GM18868 (cell line): Measurements from ENCODE around the gene IKZF3.
A peak's percentile ranks its signal among the peaks of the same experiment; 100 is the strongest.
"Not testable (repeated sequence)": the region's sequence is repeated elsewhere in the genome, so short reads cannot be mapped to it uniquely, and the experiment has no call there.

Source experiments
- ATAC-seq: cut with Tn5 transposase; IDR thresholded peaks from one replicate; pipeline ENCODE4 v1.9.1; 2021; ENCODE audit warnings: mild to moderate bottlenecking, moderate library complexity; ENCODE audit not compliant: unreplicated experiment

IKZF3 gene

DNA sequence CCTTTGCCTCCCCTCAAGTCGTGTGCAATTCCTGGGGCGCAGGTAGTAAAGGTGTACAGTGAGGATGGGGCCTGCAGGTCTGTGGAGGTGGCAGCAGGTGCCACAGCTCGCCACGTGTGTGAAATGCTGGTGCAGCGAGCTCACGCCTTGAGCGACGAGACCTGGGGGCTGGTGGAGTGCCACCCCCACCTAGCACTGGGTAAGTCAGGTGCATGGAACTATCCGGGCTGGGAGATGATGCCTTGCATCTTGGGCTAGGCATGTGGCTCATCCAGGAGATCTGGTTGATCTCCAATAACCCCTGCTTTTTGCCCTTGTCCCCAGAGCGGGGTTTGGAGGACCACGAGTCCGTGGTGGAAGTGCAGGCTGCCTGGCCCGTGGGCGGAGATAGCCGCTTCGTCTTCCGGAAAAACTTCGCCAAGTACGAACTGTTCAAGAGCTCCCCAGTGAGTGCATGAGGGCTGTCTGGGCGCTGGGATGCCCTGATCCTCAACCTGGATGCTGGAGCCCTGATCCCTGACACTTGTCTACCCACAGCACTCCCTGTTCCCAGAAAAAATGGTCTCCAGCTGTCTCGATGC, 121.2 kb downstream of the IKZF3 start:
- no peak for ATAC-seq

DNA sequence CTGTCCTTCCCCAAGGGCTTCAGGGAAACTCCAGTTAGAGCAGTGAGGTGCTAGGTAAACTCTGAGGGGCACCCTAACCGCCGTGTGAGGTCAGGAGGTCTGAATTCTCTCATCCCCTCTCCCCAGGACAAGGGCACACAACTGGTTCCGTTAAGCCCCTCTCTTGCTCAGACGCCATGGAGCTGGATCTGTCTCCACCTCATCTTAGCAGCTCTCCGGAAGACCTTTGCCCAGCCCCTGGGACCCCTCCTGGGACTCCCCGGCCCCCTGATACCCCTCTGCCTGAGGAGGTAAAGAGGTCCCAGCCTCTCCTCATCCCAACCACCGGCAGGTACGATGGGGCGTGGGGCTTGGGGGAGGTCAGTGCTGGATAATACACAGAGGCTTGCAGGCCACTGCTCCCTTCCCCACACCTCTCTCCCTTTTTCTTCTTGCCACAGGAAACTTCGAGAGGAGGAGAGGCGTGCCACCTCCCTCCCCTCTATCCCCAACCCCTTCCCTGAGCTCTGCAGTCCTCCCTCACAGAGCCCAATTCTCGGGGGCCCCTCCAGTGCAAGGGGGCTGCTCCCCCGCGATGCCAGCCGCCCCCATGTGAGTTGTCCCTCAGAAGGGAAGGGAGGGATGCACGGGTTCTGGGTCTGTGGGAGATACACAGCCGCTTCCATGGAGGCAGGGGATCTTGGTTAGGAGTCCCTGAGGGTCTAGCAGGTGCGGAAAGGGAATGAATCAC, 121.8 kb downstream of the IKZF3 start:
- ATAC-seq = no peak

DNA sequence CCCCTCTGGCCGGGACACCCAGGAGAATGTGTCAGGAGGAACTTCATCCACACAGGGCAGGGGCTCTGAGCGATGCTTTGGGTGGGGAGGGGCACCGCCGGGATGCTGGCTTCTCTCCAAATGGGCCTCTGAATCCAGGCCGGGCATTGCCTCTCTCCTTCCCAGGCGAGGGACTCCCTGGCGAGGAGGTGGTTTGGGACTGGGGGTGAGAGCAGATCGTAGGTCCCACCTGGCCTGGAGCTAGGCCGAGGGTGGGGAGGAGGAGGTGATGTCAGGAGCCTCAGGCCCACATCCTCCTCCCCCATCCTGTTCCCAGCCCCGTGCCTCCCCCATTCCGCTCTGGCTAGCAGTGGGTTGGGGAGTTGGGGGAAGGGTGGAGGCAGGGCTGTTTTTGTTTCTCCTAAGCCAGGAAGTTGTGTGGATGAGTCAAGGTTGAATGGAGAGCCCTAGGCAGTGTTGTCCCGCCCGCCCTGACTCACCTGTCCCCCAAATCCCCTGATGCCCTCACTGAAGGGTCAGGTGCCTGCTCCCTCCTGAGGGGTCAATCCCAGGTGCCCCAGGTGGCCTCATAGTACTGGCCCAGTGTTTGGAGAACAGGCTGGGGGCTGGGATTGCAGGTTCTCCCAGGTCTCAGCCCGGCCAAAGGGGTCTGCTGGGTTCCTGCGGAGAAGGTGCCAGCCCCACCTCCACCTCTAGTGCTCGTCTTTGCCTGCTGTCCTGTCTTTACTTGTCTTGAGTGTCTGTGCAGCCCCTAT, 123.6 kb downstream of the IKZF3 start:
- ATAC-seq = no peak

DNA sequence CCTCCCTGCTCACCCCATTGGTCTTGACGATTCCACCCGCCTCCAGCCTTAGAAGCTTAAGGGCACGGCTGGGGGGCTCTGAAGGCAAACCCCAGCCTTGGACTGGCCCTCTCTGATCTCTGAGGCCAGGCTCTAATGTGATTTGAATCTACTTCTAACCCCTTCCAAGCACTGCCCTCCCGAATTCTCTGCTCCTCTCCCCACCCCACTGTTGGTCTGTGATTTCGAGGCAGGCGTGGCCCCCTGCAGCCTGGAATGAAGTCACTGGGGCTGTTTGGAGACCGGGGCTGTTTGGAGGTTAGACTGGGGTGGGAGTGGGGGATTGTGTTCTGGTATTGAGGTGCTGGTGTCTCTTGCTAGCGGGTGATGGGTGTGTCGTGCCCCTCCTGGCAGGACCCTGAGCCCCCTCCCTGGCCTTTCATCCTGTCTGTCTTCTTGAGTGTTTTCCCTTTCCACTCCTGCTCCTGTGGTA, 124.2 kb downstream of the IKZF3 start:
- ATAC-seq = no peak

DNA sequence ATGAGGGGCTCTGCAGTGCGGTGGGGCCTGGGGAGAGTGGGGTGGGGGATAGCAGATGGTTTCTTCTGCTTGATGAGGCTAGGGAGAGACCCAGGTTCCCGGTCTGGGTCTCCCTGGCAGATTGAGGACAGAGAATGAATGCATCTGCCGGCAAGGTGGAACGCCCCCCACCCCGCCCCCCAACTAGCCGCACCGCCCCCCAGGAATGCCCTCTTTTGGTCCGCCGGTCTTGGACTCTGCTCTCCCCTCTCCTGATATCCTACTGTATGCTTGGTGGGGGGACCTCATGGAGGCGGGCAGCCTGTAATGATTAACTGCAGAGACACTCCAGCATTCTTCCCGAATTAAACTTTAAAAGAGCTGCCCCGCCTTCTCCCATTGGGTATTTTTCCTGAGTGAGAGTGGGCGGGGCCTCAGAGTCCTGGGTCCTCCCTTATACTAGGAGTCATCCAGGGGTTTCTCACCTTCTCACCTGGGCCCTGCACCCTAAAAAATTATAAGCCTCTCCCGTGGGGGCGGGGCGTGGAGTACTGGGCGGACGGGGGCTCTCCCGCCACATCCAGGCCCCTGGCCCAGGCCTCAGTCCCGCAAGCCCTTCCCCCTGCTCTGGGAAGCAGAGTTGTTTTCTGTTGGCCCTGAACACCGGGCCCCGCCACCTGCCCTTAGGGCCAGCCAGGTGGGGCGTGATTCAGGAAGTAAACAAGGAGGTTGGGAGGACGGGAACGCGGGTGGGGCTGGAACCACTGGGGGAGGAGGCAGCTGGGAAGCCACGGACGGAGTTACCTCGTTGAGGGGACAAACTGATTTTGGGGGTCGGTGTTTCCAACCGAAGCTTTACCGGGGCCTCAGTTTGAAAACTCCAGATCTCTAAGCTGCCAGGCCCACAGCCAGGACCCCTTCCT, 124.9 kb downstream of the IKZF3 start:
- no peak for ATAC-seq

DNA sequence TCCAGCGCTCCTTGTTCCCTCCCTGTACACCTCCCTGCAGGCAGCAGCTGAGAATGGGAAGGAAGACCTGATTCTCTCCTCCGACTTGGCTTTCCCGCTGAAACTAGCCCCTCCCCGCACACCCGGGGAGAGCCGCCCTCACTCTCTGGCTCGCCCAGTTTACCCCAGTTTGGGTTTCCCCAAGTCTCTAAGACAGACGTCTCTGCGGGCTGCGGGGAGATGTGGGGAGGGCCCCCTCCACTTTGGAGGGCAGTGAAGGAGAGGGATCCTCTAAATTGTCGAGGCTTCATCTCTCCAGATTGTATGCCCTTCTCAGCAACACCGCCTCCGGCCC, 125.6 kb downstream of the IKZF3 start:
- no peak for ATAC-seq

DNA sequence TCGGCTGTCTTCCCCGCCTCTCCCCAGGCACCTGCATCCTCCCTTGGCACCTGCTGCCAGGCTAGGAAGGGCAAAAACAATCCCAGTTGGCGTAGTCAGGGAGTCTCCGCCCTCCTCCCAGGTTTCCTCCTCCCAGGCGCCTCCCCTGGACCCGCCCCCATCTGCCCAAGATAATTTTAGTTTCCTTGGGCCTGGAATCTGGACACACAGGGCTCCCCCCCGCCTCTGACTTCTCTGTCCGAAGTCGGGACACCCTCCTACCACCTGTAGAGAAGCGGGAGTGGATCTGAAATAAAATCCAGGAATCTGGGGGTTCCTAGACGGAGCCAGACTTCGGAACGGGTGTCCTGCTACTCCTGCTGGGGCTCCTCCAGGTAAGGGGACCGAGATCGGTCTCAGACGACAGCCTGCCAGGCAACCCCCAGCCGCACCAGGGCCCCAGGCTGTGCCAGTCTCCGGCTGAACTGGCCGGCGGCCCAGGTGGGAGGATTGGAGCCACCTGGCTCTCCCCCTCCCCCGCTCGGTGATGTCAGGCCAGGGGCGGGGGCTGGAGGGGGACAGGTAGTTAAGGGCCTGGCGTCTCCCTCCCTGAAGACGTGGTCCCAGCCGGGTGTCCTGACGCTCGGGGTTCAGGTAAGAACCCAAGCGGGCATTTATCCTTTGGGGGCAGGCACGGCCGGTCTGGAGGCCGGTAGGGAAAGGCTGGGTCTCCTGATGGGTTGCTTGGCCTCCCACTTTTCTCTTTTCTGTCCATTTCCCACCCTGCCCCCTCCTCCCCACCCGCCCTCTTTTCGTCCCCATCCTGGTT, 126.1 kb downstream of the IKZF3 start, which contains the start of gene GRB7:
Gene GRB7, plus strand, starts transcription at position 179 of the 808 bp plus-strand sequence. CDS start 4,364 bp downstream, outside the sequence.
- no peak for ATAC-seq

DNA sequence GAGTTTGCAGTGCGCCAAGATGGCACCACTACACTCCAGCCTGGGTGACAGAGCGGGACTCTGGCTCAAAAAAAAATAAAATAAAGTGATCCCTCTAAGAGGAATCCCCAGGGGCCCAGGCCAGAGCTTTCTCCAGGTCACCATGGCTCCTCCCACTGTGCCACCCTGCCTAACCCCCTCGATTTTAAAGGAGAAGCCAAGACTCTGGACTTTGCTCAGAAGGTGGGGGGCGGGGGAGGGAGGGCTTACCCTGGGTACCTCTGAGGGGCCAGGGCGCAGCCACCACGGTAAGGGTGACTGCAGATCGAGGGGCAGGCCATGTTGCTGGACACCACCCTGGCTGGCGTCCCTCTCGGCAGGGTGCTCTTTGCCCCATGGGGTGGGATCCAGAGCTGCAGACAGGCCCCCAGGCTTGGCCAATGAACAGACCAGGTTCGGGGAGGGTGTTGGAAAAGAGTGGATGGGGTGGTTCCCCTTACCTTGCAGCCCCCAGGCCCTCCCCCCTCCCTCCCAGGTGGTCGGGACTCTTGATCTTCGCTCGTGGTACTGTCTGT, 126.8 kb downstream of the IKZF3 start:
- no peak for ATAC-seq

DNA sequence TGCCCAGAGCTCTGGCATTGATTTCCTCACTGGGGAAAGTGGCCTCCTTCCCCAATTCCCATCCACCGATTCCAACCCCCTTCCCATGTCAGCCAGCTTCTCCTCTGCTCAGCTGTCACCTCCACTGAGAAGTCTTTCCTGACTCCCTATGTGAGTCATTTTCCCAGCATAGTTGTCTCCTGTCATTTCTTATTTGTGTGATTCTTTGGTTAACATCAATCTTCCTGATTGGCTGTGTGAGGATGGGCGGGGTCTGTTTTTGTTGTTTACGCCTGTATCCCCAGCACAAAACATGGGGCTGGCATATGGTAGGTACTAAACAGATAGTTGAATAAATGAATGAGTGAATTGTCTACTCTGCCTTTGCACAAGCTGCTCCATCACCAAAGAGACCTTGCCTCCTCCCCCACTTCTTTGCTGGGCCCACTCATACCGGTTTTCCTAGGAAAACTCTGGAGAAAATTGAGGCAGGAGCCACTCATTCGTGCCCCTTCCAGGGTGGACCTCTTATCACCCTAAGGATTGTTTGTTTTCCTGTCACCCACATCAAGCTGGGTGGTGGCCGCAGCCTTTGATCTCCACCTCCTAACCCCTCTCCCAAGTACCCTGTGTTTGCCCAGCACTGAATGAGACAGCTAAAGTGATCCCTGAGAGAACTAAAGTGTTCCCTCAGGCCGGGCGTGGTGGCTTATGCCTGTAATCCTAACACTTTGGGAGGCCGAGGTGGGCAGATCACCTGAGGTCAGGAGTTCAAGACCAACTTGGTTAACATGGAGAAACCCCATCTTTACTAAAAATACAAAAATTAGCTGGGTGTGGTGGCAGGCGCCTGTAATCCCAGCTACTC, 127.6 kb downstream of the IKZF3 start:
- no peak for ATAC-seq

DNA sequence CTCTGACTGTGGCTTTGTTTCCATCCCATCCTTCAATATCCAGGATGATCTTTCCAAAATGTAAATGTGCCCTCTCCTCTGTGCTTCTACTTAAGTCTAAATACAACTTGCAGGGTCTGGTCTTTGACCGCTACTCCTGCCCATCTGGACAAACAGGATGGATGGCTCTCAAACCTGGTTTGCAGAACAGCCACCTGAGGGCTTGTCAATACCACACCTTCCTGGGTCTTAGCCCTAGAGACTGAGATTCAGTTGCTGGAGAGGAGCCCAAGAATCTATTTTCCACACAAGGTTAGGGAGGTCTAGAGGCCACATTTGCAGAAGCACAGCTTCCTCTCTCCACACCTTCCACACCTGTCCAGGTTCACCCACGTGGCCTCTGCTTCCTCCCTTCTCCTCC, 128.2 kb downstream of the IKZF3 start:
- no peak for ATAC-seq

DNA sequence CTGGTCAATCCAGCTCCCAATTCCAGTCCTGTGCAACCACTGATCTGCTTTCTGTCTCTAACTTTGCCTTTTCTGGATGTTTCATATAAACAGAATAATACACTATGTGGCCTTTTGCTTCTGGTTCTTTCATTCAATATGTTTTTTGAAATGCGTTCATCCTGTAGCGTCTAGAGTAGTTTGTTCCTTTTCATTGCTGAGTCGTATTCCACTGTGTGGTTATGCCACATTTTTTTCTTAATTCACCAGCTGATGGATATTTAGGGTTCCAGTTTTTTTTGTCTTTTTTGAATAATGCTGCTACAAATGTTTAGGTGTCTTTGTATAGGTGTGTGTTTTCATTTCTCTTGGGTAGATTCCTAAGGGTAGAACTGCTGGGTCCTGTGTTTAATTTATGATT, 131.5 kb downstream of the IKZF3 start:
- no peak for ATAC-seq

DNA sequence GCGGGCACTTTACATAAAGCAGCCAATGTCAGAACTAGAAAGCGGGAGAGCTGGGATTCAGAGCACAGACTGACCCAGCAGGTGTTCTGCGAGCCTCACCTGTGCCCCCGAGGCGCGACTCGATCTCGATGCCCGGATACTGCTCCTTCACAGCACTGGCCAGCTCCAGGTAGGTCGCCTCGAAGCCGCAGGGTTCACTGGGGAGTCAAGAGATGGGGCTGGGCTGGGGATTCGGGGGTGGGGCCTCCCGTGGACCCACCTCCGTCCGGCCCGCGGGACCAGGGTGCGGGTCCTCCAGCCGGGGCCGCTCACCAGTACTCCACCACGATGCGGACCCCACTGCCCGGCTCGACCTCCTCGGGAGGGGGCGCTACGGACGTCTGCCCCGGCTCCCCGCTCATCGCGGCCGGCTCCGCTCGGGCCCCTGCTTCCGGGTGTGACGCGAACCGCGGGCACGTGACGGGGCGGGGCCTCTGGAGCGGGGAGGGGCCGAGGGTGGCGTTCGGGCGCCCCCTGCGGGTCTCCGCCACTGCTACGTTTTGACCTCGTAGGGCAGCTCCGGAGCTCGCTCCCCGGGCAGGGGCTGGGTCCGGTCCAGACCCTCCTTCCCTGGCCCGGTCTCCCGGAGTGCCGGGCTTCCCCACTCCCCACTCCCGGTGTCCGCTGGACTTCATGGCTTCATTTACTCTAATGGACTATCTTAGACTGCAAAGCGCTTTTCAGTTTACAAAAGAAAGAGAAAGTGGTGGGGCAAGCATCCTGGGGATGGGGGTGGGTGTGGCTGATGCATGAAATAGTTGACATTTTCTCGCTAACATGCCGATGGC, 133.8 kb downstream of the IKZF3 start, which contains the start of gene MIEN1:
Gene MIEN1, minus strand, starts transcription at position 438 of the 827 bp plus-strand sequence. Its CDS starts 37 bp downstream, at position 401.
- ATAC-seq = peak; percentile 85

DNA sequence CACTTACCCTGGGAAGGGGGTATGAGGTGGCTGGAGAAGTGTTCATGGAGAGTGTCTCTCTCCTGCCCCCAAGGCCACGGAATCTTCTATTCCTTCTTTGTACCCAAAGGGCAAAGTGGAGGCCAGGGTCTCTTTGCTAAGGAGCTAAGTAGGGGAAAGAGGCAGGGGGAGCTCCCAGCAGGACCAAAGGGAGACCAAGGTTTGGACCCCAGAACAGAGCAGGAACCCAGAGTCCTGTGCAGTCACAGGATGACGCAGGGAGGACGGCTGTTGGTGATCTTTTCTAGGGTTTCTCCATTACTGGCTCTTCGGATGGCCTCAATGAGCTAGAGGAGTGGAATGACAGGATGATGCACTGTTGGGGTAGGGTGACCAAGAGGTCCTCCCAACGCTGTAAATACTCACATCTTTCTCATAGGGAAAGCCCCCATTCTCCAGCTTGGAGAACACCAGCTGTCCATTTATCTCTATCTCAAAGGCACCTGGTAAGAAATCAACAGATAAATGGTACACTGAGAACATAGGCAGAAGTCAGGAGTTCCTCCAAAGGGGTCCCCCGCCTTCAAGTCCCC, 134.7 kb downstream of the IKZF3 start:
- ATAC-seq = no peak

DNA sequence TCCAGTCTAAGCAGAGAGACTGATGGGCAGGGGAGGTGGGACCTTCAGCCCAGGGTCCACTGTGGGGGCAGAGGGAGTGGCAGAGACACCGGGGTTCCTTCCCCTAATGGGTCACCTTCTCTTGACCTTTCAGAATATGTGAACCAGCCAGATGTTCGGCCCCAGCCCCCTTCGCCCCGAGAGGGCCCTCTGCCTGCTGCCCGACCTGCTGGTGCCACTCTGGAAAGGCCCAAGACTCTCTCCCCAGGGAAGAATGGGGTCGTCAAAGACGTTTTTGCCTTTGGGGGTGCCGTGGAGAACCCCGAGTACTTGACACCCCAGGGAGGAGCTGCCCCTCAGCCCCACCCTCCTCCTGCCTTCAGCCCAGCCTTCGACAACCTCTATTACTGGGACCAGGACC, 136.6 kb downstream of the IKZF3 start:
- no peak for ATAC-seq

DNA sequence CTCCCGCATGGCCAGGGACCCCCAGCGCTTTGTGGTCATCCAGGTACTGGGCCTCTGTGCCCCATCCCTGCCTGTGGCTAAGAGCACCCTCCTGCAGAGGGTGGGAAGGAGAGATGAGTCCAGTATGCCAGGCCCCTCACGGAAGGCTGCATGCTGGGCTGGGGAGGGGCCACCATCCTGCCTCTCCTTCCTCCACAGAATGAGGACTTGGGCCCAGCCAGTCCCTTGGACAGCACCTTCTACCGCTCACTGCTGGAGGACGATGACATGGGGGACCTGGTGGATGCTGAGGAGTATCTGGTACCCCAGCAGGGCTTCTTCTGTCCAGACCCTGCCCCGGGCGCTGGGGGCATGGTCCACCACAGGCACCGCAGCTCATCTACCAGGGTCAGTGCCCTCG, 137.5 kb downstream of the IKZF3 start:
- no peak for ATAC-seq

DNA sequence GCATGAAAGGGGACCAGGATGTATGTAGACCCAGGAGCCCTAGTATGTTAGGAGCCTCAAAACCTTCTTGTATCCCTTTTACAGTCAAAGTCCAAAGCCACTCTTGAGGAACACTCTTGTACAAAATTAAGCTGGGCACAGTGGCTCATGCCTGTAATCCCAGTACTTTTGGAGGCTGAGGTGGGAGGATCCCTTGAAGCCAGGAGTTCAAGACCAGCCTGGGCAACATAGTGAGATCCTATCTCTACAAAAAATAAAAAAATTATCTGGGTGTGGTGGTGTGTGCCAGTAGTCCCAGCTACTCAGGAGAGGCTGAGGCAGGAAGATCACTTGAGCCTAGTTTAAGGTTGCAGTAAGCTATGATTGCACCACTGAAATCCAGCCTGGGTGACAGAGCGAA, 138.2 kb downstream of the IKZF3 start:
- not testable (repeated sequence) for ATAC-seq

DNA sequence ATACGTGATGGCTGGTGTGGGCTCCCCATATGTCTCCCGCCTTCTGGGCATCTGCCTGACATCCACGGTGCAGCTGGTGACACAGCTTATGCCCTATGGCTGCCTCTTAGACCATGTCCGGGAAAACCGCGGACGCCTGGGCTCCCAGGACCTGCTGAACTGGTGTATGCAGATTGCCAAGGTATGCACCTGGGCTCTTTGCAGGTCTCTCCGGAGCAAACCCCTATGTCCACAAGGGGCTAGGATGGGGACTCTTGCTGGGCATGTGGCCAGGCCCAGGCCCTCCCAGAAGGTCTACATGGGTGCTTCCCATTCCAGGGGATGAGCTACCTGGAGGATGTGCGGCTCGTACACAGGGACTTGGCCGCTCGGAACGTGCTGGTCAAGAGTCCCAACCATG, 139.4 kb downstream of the IKZF3 start:
- ATAC-seq = no peak
